Stimulated activated CD8-positive, alpha-beta memory T cell treated with anti-CD3 and anti-CD28 coated beads, Interleukin-4, amount 100 ng/mL, for 24 hours (primary cell): ENCODE data around the gene PHLDA3.
"Not testable (repeated sequence)": the region's sequence is repeated elsewhere in the genome, so short reads cannot be mapped to it uniquely, and the experiment has no call there.

Experiments
- DNase-seq: peaks from one replicate; pipeline ENCODE4 v3.0.0-alpha.2; 2020; ENCODE audit warnings: low read depth

PHLDA3 gene

GRCh38 chr1:201503397-201504176 lies 34.6 kb upstream of the PHLDA3 start:
- no peak for DNase-seq

- DNase-seq, result no peak
Observed at GRCh38 chr1:201502511-201502857, 33.5 kb upstream of the PHLDA3 start.

- no peak for DNase-seq
Observed at GRCh38 chr1:201501812-201502510, 33.0 kb upstream of the PHLDA3 start.

GRCh38 chr1:201501144-201501543 lies 32.2 kb upstream of the PHLDA3 start:
- DNase-seq, result no peak

GRCh38 chr1:201500670-201501120 lies 31.7 kb upstream of the PHLDA3 start:
- no peak for DNase-seq

GRCh38 chr1:201499795-201500669 lies 31.0 kb upstream of the PHLDA3 start:
- no peak for DNase-seq

GRCh38 chr1:201499191-201499590 lies 30.2 kb upstream of the PHLDA3 start:
- DNase-seq, result no peak

- no peak for DNase-seq
Observed at GRCh38 chr1:201498621-201499020, 29.6 kb upstream of the PHLDA3 start.

- DNase-seq, result no peak
Observed at GRCh38 chr1:201497935-201498509, 29.0 kb upstream of the PHLDA3 start.

GRCh38 chr1:201496296-201496690 lies 27.3 kb upstream of the PHLDA3 start:
- no peak for DNase-seq

GRCh38 chr1:201495551-201496295 lies 26.7 kb upstream of the PHLDA3 start:
- DNase-seq, result no peak

- no peak for DNase-seq
Observed at GRCh38 chr1:201493757-201494617, 25.0 kb upstream of the PHLDA3 start.

GRCh38 chr1:201493026-201493656 lies 24.2 kb upstream of the PHLDA3 start:
- DNase-seq, result not testable (repeated sequence)

- DNase-seq, result no peak
Observed at GRCh38 chr1:201491896-201492511, 23.0 kb upstream of the PHLDA3 start.

GRCh38 chr1:201490708-201491131 lies 21.7 kb upstream of the PHLDA3 start:
- DNase-seq, result no peak

- no peak for DNase-seq
Observed at GRCh38 chr1:201489643-201490261, 20.8 kb upstream of the PHLDA3 start.

- no peak for DNase-seq
Observed at GRCh38 chr1:201488830-201489589, 20.0 kb upstream of the PHLDA3 start.

GRCh38 chr1:201487742-201488141 lies 18.8 kb upstream of the PHLDA3 start:
- no peak for DNase-seq
